T-helper 2 cell (primary cell): ENCODE results near the gene XRCC1.

ENCODE experiments used
- DNase-seq, 5 experiments: peaks; one replicate each; pipeline versions ENCODE4 v3.0.0 to v3.0.0-alpha.2; 2012 to 2022
- total RNA-seq, 2 donors: gene quantifications; one replicate each; lab custom pipeline; 2026; lab: John Stamatoyannopoulos, UW

Gene XRCC1, protein sequence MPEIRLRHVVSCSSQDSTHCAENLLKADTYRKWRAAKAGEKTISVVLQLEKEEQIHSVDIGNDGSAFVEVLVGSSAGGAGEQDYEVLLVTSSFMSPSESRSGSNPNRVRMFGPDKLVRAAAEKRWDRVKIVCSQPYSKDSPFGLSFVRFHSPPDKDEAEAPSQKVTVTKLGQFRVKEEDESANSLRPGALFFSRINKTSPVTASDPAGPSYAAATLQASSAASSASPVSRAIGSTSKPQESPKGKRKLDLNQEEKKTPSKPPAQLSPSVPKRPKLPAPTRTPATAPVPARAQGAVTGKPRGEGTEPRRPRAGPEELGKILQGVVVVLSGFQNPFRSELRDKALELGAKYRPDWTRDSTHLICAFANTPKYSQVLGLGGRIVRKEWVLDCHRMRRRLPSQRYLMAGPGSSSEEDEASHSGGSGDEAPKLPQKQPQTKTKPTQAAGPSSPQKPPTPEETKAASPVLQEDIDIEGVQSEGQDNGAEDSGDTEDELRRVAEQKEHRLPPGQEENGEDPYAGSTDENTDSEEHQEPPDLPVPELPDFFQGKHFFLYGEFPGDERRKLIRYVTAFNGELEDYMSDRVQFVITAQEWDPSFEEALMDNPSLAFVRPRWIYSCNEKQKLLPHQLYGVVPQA
- total RNA-seq: 18.1 to 20.9 reads per million in 2 donors

DNA sequence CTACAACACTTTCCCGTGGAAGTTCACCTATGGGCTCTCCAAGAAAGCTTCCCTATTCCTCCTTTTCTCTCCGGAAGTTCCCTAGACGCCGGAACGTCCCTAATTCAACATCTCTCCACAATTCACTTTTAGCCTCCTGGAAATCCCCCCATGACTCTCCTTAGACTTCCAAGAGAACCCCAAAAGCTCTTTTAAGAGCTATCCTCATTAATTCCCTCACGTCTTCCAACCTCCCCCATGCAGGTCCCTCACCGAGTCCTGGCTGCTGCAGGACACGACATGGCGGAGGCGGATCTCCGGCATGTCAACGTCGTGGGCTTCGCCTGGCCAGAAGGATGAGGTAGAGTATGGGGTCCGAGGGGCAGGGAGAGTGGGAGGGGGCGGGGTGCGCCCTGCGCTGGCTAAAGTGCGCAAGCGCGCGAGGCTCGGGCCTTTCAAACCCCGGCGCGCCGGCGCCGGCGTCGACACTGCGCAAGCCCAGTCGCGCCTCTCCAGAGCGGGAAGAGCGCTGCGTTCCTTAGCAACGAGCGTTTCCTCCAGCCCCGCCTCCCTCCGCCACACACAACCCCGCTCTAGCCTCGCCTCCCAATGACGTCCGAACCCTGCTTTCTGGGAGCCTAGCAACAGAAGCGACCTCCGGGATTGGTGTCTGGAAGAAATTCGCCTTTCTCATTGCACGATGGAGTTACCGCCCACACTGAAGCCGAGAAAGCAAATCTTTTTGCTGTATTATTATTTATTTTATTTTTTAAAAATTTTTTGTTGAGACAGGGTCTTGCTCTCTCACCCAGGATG is at the start of gene XRCC1, which contains the start of gene PINLYP:
TSS of gene XRCC1 (minus strand) at position 372 of the 795 bp plus-strand sequence. CDS start at position 303, 69 bp downstream.
TSS of gene PINLYP (plus strand) at position 646 of the 795 bp plus-strand sequence. CDS start 1,391 bp downstream, outside the sequence.
- DNase-seq: peak; percentile 91 to 99 (median 94)

DNA sequence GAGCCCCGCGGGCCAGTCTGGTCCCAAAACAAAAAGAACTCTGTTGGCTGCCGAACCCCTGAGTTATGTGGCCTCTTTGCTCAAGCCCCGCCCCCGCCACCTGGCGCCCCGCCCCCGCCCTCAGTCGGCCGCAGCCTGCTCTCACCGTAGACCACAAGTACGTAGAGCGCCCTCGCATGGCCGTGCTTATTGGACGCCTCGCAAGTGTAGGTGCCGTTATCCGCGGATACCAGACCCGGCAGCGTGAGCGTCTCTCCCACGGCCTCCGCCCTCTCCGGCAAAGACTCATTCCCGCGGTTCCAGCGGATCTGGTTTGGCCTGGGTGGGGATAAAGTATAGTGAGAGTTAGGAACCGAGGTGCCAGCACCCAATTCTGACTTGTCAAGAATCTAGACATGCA is 49.6 kb upstream of the XRCC1 start:
- DNase-seq: peak; percentile 68 to 90 (median 79)

- DNase-seq: no peak
Measured at GRCh38 chr19:43623889-43624670, 48.8 kb upstream of the XRCC1 start.

- no peak for DNase-seq
Measured at GRCh38 chr19:43622956-43623355, 47.6 kb upstream of the XRCC1 start.

- DNase-seq: no peak
Measured at GRCh38 chr19:43622070-43622469, 46.7 kb upstream of the XRCC1 start.

DNA sequence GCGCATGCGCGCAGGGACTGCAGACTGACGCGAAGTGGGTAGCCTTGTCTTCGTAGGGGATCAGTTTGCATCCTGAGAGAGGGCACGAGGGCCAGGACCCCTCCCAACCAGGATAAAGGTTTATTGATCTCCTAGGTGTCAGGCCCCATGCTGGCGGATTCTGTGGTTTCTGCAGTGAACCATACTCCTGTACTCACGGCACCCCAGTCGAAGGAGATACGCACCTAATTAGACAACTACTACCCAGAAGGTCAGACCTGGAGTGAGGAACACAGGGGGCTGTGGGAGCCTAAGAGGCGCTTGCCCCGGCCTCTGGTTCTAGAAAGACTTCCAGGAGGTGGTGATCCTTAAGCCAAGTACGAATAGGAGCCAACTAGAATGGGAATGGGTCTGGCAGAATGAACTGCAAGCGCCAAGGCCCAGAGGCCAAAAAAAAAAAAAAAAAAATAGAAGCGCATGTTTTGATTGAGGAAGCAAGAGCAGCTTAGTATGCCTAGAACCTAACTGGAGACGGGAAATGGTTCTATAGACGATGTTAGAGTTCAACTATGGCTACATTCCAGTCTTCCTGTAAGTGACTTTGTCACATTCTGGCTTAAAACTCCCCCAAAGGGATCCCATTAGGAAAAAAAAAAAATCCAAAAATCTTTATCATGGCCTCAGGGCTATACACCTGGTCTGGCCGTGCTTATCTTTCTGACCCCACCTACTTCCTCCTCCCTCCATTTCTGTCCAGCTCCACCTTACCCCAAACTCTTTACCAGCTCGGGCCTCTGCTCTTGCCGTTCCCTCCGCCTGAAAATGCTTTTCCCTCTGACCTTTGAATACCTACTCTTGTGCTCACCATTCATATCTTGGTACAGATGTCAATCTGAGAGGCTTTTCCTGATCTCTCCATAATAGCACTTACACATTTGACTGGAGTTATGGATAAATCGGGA is 45.0 kb upstream of the XRCC1 start:
- DNase-seq: peak in 3 of 5 experiments; percentile 60 to 82 (median 76)

DNA sequence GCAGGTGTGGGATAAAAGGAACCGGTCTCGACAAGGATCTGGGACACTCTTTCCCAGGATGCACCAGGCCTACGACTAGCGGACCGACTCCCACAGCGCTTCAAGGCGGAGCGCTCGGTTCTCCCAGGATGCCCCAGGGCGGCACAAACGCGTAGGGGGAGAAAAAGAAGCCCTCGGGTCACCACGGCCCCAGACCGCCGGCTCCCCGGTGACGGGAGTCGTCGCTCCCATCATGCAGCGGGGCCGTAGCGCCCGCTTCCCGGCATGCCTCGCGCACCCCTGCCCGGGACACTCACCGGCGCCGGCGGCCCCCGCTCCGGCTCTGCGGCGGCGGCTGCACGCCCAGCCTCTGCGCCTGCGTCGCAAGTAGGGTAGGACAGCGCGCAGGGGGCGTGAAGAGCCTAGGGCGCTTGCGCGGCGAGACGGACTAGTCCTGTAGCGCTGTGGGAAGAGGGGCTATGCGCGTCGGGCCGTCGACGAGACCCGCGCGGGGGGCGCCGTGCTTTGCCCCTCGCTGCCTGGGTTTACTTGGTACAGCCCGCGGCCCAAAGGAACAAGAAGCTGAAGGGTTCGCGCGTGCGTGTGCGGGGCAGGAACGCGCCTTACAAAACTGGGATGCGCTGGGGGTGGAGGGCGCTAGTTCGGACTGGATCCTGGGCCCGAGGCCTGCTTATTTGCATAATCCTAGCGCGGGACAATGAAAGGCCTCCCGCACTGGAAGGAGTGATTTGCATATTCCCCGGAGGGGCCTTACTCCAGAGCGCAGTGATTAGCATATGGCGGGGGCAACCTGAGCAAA is 44.1 kb upstream of the XRCC1 start, which contains the start of gene ZNF428:
TSS of gene ZNF428 (minus strand) at position 368 of the 799 bp plus-strand sequence. CDS start 5,325 bp downstream, outside the sequence.
- DNase-seq: peak; percentile 71 to 93 (median 84)

GRCh38 chr19:43618921-43619261 is 43.6 kb upstream of the XRCC1 start:
- peak in 1 of 5 experiments; percentile 82 for DNase-seq

DNA sequence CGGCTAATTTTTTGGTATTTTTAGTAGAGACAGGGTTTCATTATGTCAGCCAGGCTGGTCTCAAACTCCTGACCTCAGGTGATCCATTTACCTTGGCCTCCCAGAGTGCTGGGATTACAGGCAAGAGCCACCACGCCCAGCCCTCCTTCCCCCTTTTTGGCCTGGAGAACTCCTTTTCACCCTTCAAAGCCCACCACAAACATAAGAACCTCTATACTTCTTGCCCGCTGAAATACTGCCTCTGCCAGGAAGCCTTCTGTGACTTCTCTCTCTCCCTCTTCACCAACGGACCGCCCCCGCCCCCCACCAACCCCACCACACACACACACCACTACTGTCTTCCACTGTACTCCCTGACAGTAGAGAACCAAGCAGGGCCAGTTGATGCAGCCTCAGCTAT is 41.6 kb upstream of the XRCC1 start:
- DNase-seq: no peak

GRCh38 chr19:43616306-43616705 is 41.0 kb upstream of the XRCC1 start:
- no peak for DNase-seq

- DNase-seq: no peak
Measured at GRCh38 chr19:43612374-43612773, 37.0 kb upstream of the XRCC1 start.

GRCh38 chr19:43611788-43612187 is 36.5 kb upstream of the XRCC1 start, which contains the start of gene SRRM5:
Gene SRRM5 (plus strand): TSS chr19:43612088. CDS start chr19:43612122, 34 bp downstream.
- no peak for DNase-seq

DNA sequence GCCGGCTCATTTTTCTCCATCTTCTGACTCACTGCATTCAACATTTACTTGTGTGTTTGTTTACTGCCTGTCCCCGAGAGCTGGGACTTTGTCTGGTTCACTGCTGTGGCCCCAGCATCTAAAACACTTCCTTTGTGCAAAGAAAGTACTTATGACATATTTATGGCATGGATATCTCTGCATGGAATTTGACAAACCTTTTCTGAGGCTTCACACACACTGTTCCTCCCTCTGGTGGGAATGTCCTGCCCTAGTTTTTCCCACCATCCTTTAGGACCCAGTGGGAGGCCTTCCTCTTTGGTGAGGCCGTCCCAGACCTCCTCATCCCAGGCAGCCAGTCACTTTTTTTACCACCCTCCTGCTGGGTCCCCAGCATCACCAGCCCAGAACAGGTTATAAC is 35.2 kb upstream of the XRCC1 start:
- no peak for DNase-seq

- DNase-seq: no peak
Measured at GRCh38 chr19:43609872-43610271, 34.5 kb upstream of the XRCC1 start.

DNA sequence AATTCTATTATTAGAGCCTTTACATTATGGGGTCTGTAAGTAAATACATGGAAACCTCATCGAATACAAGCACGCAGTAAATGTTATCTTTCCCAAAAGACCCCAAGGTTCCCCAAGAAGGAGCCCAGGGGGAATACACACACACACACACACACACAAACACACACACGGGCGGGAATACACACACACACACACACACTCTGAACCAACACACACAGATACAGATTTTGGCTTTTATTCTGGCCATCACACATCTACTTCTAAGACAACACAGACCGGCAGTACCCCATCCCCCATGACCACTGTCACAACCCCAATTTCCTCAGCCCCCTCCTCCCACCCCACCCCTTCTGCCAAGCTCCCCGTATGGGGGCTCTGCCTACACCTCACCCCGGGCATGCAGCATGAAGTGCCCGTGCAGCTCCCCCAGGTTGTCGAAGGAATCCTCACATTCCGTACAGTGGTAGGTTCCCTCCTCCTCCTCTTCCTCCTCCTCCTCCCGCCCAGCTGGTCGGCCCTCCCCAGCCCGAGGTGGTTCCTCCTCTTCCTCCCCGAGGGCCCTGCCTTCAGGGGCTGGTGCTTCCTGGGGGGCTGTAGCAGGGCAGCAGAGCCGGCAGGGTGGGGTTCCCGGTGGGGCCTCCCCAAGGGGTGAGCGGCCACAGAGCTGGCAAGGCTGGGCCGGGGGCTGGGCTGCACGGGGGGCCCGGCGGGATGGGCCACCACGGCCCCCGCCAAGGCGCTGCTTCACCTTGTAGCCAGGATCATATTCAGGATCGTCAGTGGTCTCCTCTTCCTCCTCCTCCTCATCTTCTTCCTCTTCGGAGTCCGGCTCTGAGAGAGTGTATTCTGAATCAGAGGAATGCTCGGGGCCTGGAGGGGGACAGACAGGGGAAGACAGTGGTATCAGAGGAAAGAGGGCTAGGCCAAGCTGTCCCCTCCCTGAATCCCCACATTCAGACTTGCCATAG is 32.2 kb upstream of the XRCC1 start:
- DNase-seq: no peak

- no peak for DNase-seq
Measured at GRCh38 chr19:43606569-43607229, 31.4 kb upstream of the XRCC1 start.

GRCh38 chr19:43605875-43606568 is 30.7 kb upstream of the XRCC1 start:
- no peak for DNase-seq
